GM10266 (cell line): Measurements from ENCODE around the gene DGKH.
"Not testable (repeated sequence)": the region's sequence is repeated elsewhere in the genome, so short reads cannot be mapped to it uniquely, and the experiment has no call there.

Source experiments
- DNase-seq: peaks from one replicate; pipeline ENCODE4 v3.0.0; 2012; ENCODE audit errors: extremely low spot score
- CTCF ChIP-seq: IDR thresholded peaks from 2 replicates; pipeline ENCODE4 v1.5.1; 2012; ENCODE audit warnings: mild to moderate bottlenecking, low read depth; ENCODE audit not compliant: control insufficient read depth, insufficient read depth; ENCODE audit errors: missing control alignments

DGKH gene

GRCh38 chr13:42137856-42138537, 89.5 kb downstream of the DGKH start:
- TF ChIP-seq CTCF = no peak
- peak; percentile 22 for DNase-seq

GRCh38 chr13:42140494-42140893, 92.0 kb downstream of the DGKH start:
- peak; percentile 10 for DNase-seq
- no peak for TF ChIP-seq CTCF

GRCh38 chr13:42141052-42141451, 92.6 kb downstream of the DGKH start:
- DNase-seq = not testable (repeated sequence)

- no peak for DNase-seq
- no peak for TF ChIP-seq CTCF
These were observed 97.9 kb downstream of the DGKH start for GRCh38 chr13:42146359-42146758.

- no peak for TF ChIP-seq CTCF
- no peak for DNase-seq
These were observed 100.1 kb downstream of the DGKH start for GRCh38 chr13:42148538-42148937.

- no peak for DNase-seq
- no peak for TF ChIP-seq CTCF
These were observed 100.7 kb downstream of the DGKH start for GRCh38 chr13:42149136-42149535.

- no peak for TF ChIP-seq CTCF
- no peak for DNase-seq
These were observed 103.3 kb downstream of the DGKH start for GRCh38 chr13:42151781-42152180.

GRCh38 chr13:42152495-42152894, 104.0 kb downstream of the DGKH start:
- TF ChIP-seq CTCF = no peak
- DNase-seq = no peak
